HG03460 (cell line): ENCODE data around the gene MRPS2.

ENCODE experiments used
- ATAC-seq: cut with Tn5 transposase; IDR thresholded peaks from one replicate; pipeline ENCODE4 v1.9.1; 2021; ENCODE audit not compliant: unreplicated experiment

MRPS2 gene

GRCh38 chr9:135498381-135499126 is 1.9 kb upstream of the MRPS2 start:
- no peak for ATAC-seq

DNA sequence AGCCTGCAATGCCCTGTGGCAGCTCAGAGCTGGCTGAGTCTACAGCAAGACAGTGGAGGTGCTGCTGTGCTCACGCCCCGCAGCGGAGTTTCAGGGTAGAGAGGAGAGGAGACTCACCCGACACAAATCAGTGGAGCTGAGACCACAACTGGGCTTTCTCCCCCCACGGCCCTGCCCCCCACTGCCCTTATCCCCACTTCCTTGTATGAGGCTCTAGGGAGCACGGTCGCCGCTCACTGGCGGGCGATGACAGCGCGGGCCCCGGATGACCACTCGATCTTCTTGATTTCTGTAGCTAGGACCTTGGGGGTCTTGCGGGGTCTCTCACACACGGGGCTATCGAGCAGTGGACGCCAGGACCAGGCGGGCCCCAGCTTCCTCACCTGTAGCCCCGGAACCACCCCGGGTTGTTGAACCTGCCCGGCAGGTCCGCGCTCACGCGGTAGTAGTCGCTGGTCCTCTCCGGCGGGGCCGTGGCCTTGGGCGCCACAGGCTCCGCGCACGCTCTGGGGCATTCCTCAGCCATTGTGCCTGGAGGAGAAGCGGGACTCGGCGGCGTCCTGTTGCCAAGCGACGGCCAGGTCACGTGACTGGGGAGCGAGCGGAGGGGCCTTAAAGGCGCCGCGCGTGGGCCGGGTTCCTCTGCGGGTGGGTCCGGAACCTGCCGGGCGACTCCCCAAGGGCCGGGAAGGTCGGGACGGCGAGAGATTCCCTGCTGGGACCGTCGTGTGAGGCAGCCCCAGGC is 984 bp upstream of the MRPS2 start:
- peak; percentile 65 for ATAC-seq

DNA sequence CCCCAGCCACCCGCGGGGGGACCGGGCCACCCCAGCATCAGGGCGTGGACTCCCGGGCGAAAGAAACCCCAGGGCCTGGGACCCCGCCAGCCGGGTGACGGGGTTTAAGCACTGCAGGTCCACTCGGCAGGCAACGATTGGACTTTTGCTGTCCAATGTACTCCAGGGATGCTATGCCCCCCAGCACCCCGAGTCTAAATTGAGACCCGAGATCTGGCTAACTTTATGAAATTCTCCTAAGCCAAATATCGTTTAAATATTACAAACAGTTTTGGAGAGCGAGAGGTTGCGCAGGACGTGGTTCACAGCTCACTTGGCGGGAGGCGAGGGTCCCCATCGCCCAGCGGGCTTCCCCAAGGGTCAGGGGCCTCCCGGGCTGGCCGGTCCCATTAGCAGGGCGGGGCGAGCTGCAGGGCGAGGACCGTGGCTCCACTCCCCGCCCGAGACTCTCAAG is 384 bp upstream of the MRPS2 start:
- ATAC-seq: no peak

DNA sequence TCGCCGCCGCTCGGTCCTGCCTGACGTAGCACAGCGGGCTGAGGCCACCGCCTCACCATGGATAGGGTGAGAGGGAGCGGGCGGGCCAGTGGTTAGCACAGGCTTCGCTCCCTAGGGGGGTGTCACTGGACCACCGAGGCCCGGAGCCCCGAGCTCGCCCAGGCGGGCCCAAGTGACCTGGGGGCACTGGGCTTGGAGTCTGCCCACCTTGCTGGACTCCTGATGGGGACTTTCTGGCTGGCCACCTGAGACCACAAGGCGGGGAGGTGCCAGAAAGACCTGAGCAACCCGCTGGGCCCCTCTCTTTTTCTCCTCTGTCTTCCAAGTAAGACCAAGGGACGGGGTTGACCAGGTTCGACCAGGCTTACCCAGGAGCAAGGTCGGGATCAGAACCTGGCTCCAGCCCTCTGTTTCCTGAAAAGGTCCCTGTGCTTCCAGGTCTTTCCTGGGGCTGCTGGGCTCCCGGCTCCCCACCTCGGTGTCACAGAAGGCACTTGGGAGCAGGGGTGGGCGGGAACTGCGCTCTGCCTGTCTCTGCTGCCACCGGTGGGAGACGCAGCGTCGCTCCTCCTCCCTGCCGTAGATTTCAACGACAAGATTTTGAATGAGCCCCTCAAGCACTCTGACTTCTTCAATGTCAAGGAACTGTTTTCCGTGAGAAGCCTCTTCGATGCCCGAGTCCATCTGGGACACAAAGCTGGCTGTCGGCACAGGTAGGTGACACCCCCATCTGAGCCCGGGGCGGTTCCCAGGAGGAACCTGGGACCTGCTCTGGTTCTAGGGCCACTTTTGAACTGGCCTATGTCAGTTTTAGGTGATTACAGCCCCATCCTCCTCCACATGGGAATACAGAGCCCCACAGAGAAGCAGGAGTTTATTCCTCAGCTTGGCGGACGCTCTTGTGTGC is 1.0 kb downstream of the MRPS2 start:
- ATAC-seq: no peak

- no peak for ATAC-seq
Observed at GRCh38 chr9:135502168-135502872, 1.8 kb downstream of the MRPS2 start.

GRCh38 chr9:135502873-135503321 is 2.4 kb downstream of the MRPS2 start:
- ATAC-seq: no peak

DNA sequence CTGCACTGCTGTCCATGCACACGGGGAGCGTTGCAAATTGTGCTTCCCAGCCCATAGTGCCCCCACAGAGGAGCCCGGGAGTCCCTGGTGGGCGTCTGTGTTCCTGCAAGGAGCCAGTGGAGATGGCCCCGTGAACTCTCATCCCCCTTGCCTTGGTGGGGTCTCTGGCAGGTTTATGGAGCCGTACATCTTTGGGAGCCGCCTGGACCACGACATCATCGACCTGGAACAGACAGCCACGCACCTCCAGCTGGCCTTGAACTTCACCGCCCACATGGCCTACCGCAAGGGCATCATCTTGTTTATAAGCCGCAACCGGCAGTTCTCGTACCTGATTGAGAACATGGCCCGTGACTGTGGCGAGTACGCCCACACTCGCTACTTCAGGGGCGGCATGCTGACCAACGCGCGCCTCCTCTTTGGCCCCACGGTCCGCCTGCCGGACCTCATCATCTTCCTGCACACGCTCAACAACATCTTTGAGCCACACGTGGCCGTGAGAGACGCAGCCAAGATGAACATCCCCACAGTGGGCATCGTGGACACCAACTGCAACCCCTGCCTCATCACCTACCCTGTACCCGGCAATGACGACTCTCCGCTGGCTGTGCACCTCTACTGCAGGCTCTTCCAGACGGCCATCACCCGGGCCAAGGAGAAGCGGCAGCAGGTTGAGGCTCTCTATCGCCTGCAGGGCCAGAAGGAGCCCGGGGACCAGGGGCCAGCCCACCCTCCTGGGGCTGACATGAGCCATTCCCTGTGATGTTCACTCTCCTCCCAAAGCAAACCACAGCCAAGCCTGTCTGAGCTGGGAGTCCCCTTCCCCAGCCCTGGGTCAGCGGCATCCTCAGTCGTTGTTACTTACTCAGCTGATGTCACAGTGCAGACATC is 3.1 kb downstream of the MRPS2 start:
- ATAC-seq: no peak

DNA sequence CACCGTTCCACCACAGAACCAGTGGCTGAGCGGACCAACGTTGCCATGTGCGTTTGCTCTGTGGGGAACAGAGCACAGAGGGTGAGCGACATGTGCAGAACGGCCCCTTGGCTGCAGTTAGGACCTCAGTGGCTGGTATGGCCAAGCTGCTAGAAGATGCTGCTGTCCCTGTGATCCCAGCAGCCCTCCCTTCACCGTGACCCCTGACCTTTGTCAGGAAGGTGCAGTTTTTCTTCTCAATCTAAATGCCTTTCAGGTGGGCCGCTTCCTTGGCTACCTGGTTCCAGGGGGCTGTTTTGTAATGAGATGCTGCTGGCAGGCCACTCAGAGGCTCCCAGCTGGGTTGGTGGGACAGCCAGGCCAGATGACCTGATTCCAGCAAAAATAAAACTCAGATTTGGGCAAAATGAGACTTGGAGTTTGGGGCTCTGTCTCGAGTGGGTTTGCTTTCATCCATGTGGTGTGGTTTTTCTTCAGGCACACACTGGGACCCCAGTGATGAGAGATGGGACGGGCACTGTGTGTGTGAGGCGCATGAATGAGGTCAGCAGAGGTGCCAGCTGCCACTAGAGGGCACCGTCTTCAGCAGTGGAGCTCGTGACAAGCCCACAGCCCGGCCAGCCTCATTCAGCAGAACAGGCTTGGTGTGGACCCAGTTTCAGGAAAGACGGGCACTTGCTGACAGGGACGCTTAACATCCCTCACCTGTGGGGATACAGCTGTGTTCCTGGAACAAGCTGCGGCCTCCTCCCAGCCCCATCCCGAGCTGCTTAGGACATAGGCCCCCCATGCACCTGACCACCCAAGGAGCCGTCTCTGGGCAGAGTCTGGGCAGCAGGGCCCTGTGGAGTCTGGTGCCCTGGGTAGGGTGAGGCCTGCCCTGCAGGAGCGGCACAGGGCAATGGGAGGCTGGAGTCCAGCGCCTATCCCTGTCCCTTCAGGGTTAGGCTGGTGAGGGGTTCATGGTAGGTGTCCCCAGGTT is 4.1 kb downstream of the MRPS2 start:
- no peak for ATAC-seq

GRCh38 chr9:135505406-135506187 is 5.1 kb downstream of the MRPS2 start:
- no peak for ATAC-seq

- ATAC-seq: no peak
Observed at GRCh38 chr9:135506327-135507103, 6.0 kb downstream of the MRPS2 start.

DNA sequence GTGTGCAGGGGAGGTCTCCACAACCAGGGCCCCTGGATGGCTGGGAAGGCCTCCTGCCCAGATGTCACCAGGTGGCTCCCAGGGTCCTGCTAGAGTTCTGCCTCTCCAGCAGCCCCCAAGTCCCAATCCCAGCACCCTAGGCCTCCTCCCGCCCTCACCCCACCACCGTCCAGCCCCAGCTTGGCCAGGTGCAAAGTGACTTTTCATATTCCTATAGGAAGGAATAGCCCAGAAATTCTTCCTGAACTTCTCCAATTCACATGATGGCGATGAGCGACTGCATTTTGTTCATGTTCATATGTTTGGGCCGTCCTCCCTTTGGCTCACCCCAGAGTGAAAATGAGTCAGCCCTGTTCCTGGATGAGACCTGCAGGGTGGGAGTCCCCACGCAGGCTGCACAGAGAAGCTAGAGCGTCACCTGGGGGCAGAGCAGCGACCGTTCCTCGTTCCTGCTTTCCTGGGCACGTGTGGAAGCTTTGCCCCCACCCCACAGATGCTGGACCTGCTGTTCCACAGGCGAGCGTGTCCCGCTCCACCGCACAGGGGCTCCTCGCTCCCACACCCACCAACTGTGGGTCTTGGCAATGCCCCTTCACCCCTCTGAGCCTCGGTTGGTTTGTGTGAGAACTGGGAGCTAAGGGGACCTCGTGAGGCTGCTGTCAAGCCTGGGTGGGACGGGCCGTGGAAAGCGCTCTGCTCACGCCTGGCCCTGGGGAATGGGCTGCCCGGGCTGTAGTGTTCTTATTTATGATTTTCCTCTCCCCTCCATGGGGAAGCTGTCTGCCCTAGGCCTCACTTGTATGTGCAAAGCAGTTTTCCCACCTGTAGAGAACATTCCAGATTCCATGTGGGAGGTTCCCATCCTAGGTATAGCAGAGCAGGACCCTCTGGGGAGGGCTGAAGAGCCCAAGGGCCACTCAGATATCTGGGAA is 6.9 kb downstream of the MRPS2 start:
- ATAC-seq: no peak

GRCh38 chr9:135508211-135508820 is 7.8 kb downstream of the MRPS2 start:
- ATAC-seq: no peak

GRCh38 chr9:135509458-135509857 is 9.0 kb downstream of the MRPS2 start:
- ATAC-seq: no peak

- no peak for ATAC-seq
Observed at GRCh38 chr9:135512241-135512603, 11.7 kb downstream of the MRPS2 start.

GRCh38 chr9:135512904-135513303 is 12.4 kb downstream of the MRPS2 start:
- ATAC-seq: no peak
